ENCODE data around the gene ACTR3C.

GRCh38 chr7:150371131-150371995 lies 48.0 kb upstream of the ACTR3C start:
- TF ChIP-seq RFX5 (IDR thresholded peaks at IDR 0.05; ENCODE audit: low read length) (no peak), EZH2phosphoT487 (IDR thresholded peaks at IDR 0.05; ENCODE audit: borderline replicate concordance, low read depth) (no peak), CTCF (IDR thresholded peaks at IDR 0.05) (no peak), SMC3 (IDR thresholded peaks at IDR 0.05; ENCODE audit: low read depth, low read length) (no peak), USF1 (IDR thresholded peaks at IDR 0.05; ENCODE audit: borderline replicate concordance, low read depth) (no peak), MAX (IDR thresholded peaks at IDR 0.05; ENCODE audit: low read depth) (no peak), YY1 (IDR thresholded peaks at IDR 0.05; ENCODE audit: low read depth) (no peak), FOXJ3 (CRISPR knock-in tag; IDR thresholded peaks at IDR 0.05) (no peak), RAD21 (IDR thresholded peaks at IDR 0.05; ENCODE audit: low read length) (no peak), RXRA (IDR thresholded peaks at IDR 0.05; ENCODE audit: borderline replicate concordance, low read depth) (no peak)
